Body of pancreas (tissue), 4 donors: Measurements from ENCODE around the gene PSMD13.

ENCODE experiments used
- POLR2A ChIP-seq, 3 donors: fragments of 450-650 bp; IDR thresholded peaks; one replicate each; pipeline ENCODE4 v1.6.1; 2016; ENCODE audit warnings: antibody characterized with exemption in 3 of 3, mild to moderate bottlenecking in 2 of 3
- TF ChIP-seq, protein P1 (sequence below), 7 experiments: fragments of 450-650 bp in 4 of 7; fragments of 200-600 bp in 3 of 7; sonication (generic) in 3 of 7; IDR thresholded peaks; one replicate each; pipeline ENCODE4 v1.5.1; 2016 to 2019; ENCODE audit warnings: antibody characterized with exemption in 7 of 7

DNA sequence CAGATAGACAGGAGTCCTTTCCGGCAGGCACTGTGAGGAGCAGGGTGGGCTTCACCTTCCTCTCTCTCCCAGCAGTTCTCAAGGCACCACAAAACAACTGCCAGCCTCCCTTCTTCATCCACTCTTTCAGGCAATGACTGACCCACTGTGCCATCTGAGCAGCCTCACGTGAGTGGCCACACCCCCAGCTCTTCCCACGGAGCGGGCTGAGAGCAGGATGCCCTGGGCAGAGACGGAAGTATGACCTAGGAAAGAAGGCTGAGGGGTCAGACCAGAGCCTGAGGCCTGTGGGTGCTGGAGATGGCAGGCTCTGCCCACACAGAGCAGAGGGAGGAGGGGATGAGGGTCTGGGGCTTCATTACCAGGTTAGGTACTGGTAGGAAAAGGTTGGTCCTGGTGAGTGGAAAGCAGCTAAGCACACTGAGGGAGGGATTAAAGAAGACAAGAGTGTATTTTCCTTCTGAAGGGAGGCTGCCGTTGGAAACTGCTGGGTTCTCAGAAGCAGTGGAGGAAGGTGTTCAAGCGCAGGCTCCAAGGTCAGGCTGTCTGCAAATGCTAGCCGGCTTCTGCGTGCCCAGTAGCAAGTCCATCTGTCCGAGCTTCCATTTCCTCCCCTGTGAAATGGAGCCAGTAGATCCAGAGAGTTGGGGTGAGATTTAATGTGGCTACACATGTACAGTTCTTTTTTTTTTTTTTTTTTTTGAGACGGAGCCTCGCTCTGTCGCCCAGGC lies 46.0 kb downstream of the PSMD13 start:
- TF ChIP-seq, protein P1, sequence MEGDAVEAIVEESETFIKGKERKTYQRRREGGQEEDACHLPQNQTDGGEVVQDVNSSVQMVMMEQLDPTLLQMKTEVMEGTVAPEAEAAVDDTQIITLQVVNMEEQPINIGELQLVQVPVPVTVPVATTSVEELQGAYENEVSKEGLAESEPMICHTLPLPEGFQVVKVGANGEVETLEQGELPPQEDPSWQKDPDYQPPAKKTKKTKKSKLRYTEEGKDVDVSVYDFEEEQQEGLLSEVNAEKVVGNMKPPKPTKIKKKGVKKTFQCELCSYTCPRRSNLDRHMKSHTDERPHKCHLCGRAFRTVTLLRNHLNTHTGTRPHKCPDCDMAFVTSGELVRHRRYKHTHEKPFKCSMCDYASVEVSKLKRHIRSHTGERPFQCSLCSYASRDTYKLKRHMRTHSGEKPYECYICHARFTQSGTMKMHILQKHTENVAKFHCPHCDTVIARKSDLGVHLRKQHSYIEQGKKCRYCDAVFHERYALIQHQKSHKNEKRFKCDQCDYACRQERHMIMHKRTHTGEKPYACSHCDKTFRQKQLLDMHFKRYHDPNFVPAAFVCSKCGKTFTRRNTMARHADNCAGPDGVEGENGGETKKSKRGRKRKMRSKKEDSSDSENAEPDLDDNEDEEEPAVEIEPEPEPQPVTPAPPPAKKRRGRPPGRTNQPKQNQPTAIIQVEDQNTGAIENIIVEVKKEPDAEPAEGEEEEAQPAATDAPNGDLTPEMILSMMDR (IDR thresholded peaks at IDR 0.05) = no peak
- TF ChIP-seq POLR2A (IDR thresholded peaks at IDR 0.05) = no peak
